ENCODE results near the gene TPD52L1.

GRCh38 chr6:125227244-125227643 is 73.7 kb downstream of the TPD52L1 start:
- TF ChIP-seq CTCF (IDR thresholded peaks at IDR 0.05; ENCODE audit: low read depth, low read length, poor library complexity, severe bottlenecking) (no peak), EZH2phosphoT487 (IDR thresholded peaks at IDR 0.05; ENCODE audit: borderline replicate concordance, low read length) (no peak)
